Activated B cell treated with CpG ODN at 0.5 μM for 24 hours (primary cell): ENCODE measurements around the gene GP1BA. TPM values are rescaled to one million over a fixed set of nuclear protein-coding genes. Genes with fewer than 3 reads are reported as not detected.

ENCODE experiments used
- ATAC-seq: fragments of 200-7000 bp; cut with Tn5 transposase; one replicate; pipeline ENCODE4 v1.10.0; 2021; ENCODE audit warnings: low read depth, mild to moderate bottlenecking, moderate library complexity
- CTCF ChIA-PET: fragments of 350-600 bp; sonication (Branson Sonifier 250); formaldehyde crosslinking; loops from one replicate; lab custom pipeline; 2021; ENCODE audit warnings: antibody characterized with exemption; lab: Charles Lee
- POLR2A ChIA-PET: fragments of 350-600 bp; sonication (Branson Sonifier 250); formaldehyde crosslinking; loops from one replicate; lab custom pipeline; 2021; ENCODE audit warnings: antibody characterized with exemption; lab: Charles Lee
- DNase-seq: peaks from one replicate; pipeline ENCODE4 v3.0.0; 2022
- H3K27ac Mint-ChIP-seq: one replicate; pipeline ENCODE4 v1.8.0; 2020; ENCODE audit warnings: mixed read lengths
- H3K27me3 Mint-ChIP-seq: one replicate; pipeline ENCODE4 v1.8.0; 2021; ENCODE audit warnings: mixed read lengths
- H3K36me3 Mint-ChIP-seq: one replicate; pipeline ENCODE4 v1.8.0; 2021; ENCODE audit warnings: low read depth, mixed read lengths
- H3K4me1 Mint-ChIP-seq: one replicate; pipeline ENCODE4 v1.8.0; 2021; ENCODE audit warnings: mixed read lengths
- H3K4me3 Mint-ChIP-seq: one replicate; pipeline ENCODE4 v1.8.0; 2020; ENCODE audit warnings: mild to moderate bottlenecking, mixed read lengths
- H3K9me3 Mint-ChIP-seq: one replicate; pipeline ENCODE4 v1.8.0; 2020; ENCODE audit warnings: mixed read lengths
- CTCF ChIP-seq: fragments of 200-600 bp; IDR thresholded peaks from one replicate; pipeline ENCODE4 v1.8.0; 2022; ENCODE audit warnings: antibody characterized with exemption, mild to moderate bottlenecking
- intact Hi-C: fragments of 100-400 bp; cut with micrococcal nuclease; formaldehyde crosslinking; loops from one replicate; pipeline ENCODE4 v1.15.1; 2024
- total RNA-seq: library from RNA; stranded (reverse); gene quantifications from 2 replicates; pipeline ENCODE4 v1.2.3, GENCODE V29; 2022

GP1BA gene
- total RNA-seq, 1 donor from 2014 or later, result not detected

- no peak for ATAC-seq
- no peaks in the 10 kb centered on the region for H3K27me3 Mint-ChIP-seq
- H3K4me3 Mint-ChIP-seq, result no peak overlapping the region
- TF ChIP-seq CTCF, result no peak
- ChIA-PET CTCF (interaction anchor here (1.6 kb wide), 1 partner anchor 9 kb away, joined by 6 read pairs; no protein-coding TSS in a partner anchor), POLR2A (interaction anchor here (0.5 to 11.6 kb wide), 3 partner anchors 16 to 49 kb away, joined by 4 to 391 read pairs (median 4); partner anchors contain the start of genes CAMTA2, ENO3 and PFN1)
- DNase-seq, result no peak
- no peaks in the 10 kb centered on the region for H3K9me3 Mint-ChIP-seq
- intact Hi-C loops, result no loop called here
- no peak overlapping the region for H3K27ac Mint-ChIP-seq
- peaks cover 60% of the 10 kb centered on the region for H3K36me3 Mint-ChIP-seq
- H3K4me1 Mint-ChIP-seq, result peaks cover 1% of the 10 kb centered on the region
Measured at GRCh38 chr17:4971826-4972225, 39.7 kb downstream of the GP1BA start.

DNA sequence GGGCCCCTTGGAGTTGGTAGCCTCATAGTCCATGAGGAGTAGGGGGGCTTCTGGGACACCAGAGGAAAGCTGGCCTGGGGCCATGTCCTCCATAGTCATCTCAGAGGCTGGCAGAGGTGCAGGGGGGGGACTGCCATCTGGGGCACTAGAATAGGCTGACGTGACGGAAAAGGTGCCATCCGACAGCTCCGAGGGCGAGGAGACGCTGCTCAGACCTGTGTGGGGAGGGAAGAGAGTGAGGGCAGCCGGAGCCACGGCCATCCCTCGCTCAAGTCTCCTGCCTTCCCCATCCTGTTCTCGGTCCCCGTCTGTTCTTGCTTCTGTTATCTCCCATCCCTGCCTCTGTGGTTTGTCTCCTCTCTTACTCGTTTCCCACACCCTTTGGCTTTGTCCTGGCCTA, 40.2 kb downstream of the GP1BA start:
- intact Hi-C loops, result no loop called here
- no peak overlapping the region for H3K4me3 Mint-ChIP-seq
- H3K27ac Mint-ChIP-seq, result no peak overlapping the region
- no peaks in the 10 kb centered on the region for H3K9me3 Mint-ChIP-seq
- H3K4me1 Mint-ChIP-seq, result peaks cover 1% of the 10 kb centered on the region
- TF ChIP-seq CTCF, result no peak
- POLR2A ChIA-PET, result interaction anchor here (0.5 to 11.6 kb wide), 3 partner anchors 15 to 312 kb away, joined by 4 to 391 read pairs (median 4); partner anchors contain the start of genes CAMTA2, ENO3 and PFN1
- H3K27me3 Mint-ChIP-seq, result no peaks in the 10 kb centered on the region
- CTCF ChIA-PET, result no interaction called here
- peaks cover 65% of the 10 kb centered on the region for H3K36me3 Mint-ChIP-seq
- DNase-seq (no peak), ATAC-seq (no peak)

- Mint-ChIP-seq H3K27me3 (no peaks in the 10 kb centered on the region), H3K4me3 (no peak overlapping the region), H3K27ac (no peak overlapping the region), H3K9me3 (no peaks in the 10 kb centered on the region), H3K4me1 (peaks cover 1% of the 10 kb centered on the region), H3K36me3 (peaks cover 69% of the 10 kb centered on the region)
- CTCF ChIA-PET, result no interaction called here
- DNase-seq (no peak), ATAC-seq (no peak)
- POLR2A ChIA-PET, result interaction anchor here (0.5 kb wide), 1 partner anchor 312 kb away, joined by 4 read pairs; no protein-coding TSS in a partner anchor
- intact Hi-C loops, result no loop called here
- TF ChIP-seq CTCF, result no peak
Measured at GRCh38 chr17:4972752-4973151, 40.7 kb downstream of the GP1BA start.

DNA sequence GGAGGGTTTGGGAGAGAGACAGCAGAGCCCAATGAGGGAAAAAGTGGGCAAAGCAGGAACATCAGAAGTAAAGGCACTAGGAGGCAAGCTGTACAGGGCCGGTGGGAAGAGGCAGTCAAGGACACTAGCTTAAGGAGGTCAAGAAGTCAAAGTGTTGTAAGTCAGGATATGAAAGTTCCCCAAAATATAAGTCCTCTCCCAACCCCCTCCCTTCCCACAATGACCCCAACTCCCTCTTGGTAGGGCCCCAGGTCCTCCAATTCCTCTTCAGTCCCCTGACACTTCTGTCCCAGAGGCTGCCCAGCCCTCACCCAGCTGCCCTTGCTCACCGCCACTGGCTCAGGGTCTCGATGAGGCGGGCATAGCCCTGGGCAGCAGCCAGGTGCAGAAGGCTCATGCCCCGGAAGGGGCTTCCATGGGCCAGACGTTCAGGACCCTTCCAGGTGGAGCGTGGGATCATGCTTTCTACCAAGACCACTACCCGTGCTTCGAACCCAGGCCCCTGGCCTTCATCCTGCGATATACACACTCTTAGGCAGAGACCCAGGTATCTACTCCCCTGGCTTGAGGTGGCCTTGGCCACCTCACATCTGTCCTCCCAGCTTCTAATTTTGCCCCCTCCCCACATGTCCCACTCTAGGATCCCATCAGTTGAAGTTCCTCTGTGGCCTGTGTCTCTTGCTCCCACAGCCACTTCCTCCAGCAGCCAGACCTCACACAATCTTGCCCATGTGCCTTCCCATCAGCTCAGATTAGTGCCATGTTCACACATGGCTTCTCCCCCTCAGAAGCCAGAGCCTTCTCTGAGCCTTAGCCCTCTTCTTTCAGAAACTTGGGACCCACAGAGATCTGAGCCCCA, 41.4 kb downstream of the GP1BA start:
- Mint-ChIP-seq H3K27me3 (no peaks in the 10 kb centered on the region), H3K4me3 (no peak overlapping the region), H3K27ac (no peak overlapping the region), H3K9me3 (no peaks in the 10 kb centered on the region), H3K4me1 (peaks cover 5% of the 10 kb centered on the region), H3K36me3 (peaks cover 72% of the 10 kb centered on the region)
- no peak for ATAC-seq
- ChIA-PET POLR2A (interaction anchor here (0.5 kb wide), 1 partner anchor 44 kb away, joined by 3 read pairs; no protein-coding TSS in a partner anchor), CTCF (no interaction called here)
- intact Hi-C loops, result no loop called here
- DNase-seq, result no peak
- TF ChIP-seq CTCF, result no peak

- H3K9me3 Mint-ChIP-seq, result no peaks in the 10 kb centered on the region
- TF ChIP-seq CTCF, result no peak
- H3K27me3 Mint-ChIP-seq, result no peaks in the 10 kb centered on the region
- POLR2A ChIA-PET, result interaction anchor here (0.5 kb wide), 1 partner anchor 43 kb away, joined by 3 read pairs; no protein-coding TSS in a partner anchor
- peaks cover 74% of the 10 kb centered on the region for H3K36me3 Mint-ChIP-seq
- no peak for DNase-seq
- CTCF ChIA-PET, result no interaction called here
- no peak overlapping the region for H3K4me3 Mint-ChIP-seq
- H3K4me1 Mint-ChIP-seq, result peaks cover 11% of the 10 kb centered on the region
- H3K27ac Mint-ChIP-seq, result no peak overlapping the region
- no peak for ATAC-seq
- intact Hi-C loops, result no loop called here
Measured at GRCh38 chr17:4974115-4974670, 42.1 kb downstream of the GP1BA start.
